HEK293 (cell line): ENCODE data around the gene IER3IP1.
"Not testable (repeated sequence)": the region's sequence is repeated elsewhere in the genome, so short reads cannot be mapped to it uniquely, and the experiment has no call there.

ENCODE experiments used
- CTCF ChIA-PET: fragments of 350-600 bp; formaldehyde crosslinking; extraction: SDS; loops from one replicate; lab custom pipeline; 2021; ENCODE audit warnings: antibody characterized with exemption; lab: Yijun Ruan, JAX
- POLR2A ChIA-PET: fragments of 300-600 bp; formaldehyde crosslinking; extraction: SDS; loops from one replicate; lab custom pipeline; 2020; ENCODE audit warnings: antibody characterized with exemption, inconsistent platforms; lab: Yijun Ruan, JAX
- H3K27ac ChIP-seq: fragments of 200-500 bp; sonication (Bioruptor generic); 2 replicates; pipeline ENCODE4 v1.5.1; 2014; ENCODE audit warnings: low read depth, low read length, control low read depth, inconsistent platforms; ENCODE audit errors: extremely low read depth
- H3K36me3 ChIP-seq, 2 experiments: fragments of 200-500 bp in 1 of 2; sonication (Bioruptor generic) in 1 of 2; 1 replicate in 1 of 2; 2 replicates in 1 of 2; pipeline ENCODE4 v1.5.1; 2014 to 2017; ENCODE audit warnings: inconsistent platforms in 2 of 2, low read length in 2 of 2; ENCODE audit not compliant: control insufficient read depth in 2 of 2, insufficient read depth in 1 of 2
- H3K4me1 ChIP-seq: fragments of 200-500 bp; sonication (Bioruptor generic); 2 replicates; pipeline ENCODE4 v1.5.1; 2014; ENCODE audit warnings: mild to moderate bottlenecking, low read length, inconsistent platforms; ENCODE audit not compliant: control insufficient read depth, insufficient read depth
- H3K4me3 ChIP-seq: 2 replicates; pipeline ENCODE4 v1.5.1; 2011; ENCODE audit warnings: low read depth, mild to moderate bottlenecking, control low read depth, low read length, moderate library complexity
- H3K9me3 ChIP-seq: fragments of 200-500 bp; sonication (Bioruptor generic); 2 replicates; pipeline ENCODE4 v1.5.1; 2014; ENCODE audit warnings: low read depth, low read length, inconsistent platforms; ENCODE audit not compliant: control insufficient read depth, insufficient read depth
- BCL11A ChIP-seq: fragments of 450-650 bp; formaldehyde crosslinking; IDR thresholded peaks from 2 replicates; pipeline ENCODE4 v1.5.1; 2016; ENCODE audit warnings: low read depth, missing biosample characterization, missing genetic modification characterization
- PRDM4 ChIP-seq: fragments of 450-650 bp; formaldehyde crosslinking; IDR thresholded peaks from 2 replicates; pipeline ENCODE4 v1.5.1; 2017; ENCODE audit warnings: missing biosample characterization, missing genetic modification characterization
- ZBTB26 ChIP-seq: fragments of 450-650 bp; formaldehyde crosslinking; optimal IDR thresholded peaks from 2 replicates; pipeline ENCODE3; 2016; ENCODE audit warnings: missing biosample characterization, mild to moderate bottlenecking, missing genetic modification characterization
- ZEB2 ChIP-seq: fragments of 450-650 bp; formaldehyde crosslinking; IDR thresholded peaks from 2 replicates; pipeline ENCODE4 v1.5.1; 2016; ENCODE audit warnings: missing biosample characterization, missing genetic modification characterization
- ZNF146 ChIP-seq: fragments of 450-650 bp; formaldehyde crosslinking; IDR thresholded peaks from 2 replicates; pipeline ENCODE4 v1.5.1; 2016; ENCODE audit warnings: missing biosample characterization, missing genetic modification characterization
- ZNF292 ChIP-seq: fragments of 450-650 bp; formaldehyde crosslinking; IDR thresholded peaks from 2 replicates; pipeline ENCODE4 v1.5.1; 2016; ENCODE audit warnings: low read depth, missing biosample characterization, missing genetic modification characterization, borderline replicate concordance
- ZNF416 ChIP-seq: fragments of 450-650 bp; formaldehyde crosslinking; IDR thresholded peaks from 2 replicates; pipeline ENCODE4 v1.5.1; 2016; ENCODE audit warnings: missing biosample characterization, missing genetic modification characterization
- ZNF513 ChIP-seq: fragments of 450-650 bp; IDR thresholded peaks from 2 replicates; pipeline ENCODE4 v1.5.1; 2018; ENCODE audit warnings: missing biosample characterization, missing genetic modification characterization
- ZNF518A ChIP-seq: fragments of 450-650 bp; formaldehyde crosslinking; conservative IDR thresholded peaks from 2 replicates; pipeline ENCODE4 v1.5.1; 2016; ENCODE audit warnings: low read depth, missing biosample characterization, missing genetic modification characterization

The IER3IP1 gene

GRCh38 chr18:47203626-47204464 is 27.7 kb upstream of the IER3IP1 start (continued):
- TF ChIP-seq BCL11A (tag by site-specific recombination): no peak
- no peak for TF ChIP-seq ZBTB26 (tag by site-specific recombination)
- TF ChIP-seq ZNF292: no peak
- TF ChIP-seq ZNF416 (tag by site-specific recombination): no peak
- no peak for TF ChIP-seq ZNF518A

- not testable (repeated sequence) for H3K4me3 ChIP-seq, H3K27ac ChIP-seq
- CTCF ChIA-PET: interaction anchor here (0.6 to 1.3 kb wide), 2 partner anchors 9 to 388 kb away, joined by 4 to 7 read pairs; no protein-coding TSS in a partner anchor
These were observed 19.8 kb upstream of the IER3IP1 start for GRCh38 chr18:47195961-47196360.

GRCh38 chr18:47191961-47192360 is 15.8 kb upstream of the IER3IP1 start:
- Histone ChIP-seq H3K4me3 (no peak overlapping the region), H3K4me1 (no peaks in the 10 kb centered on the region), H3K9me3 (no peaks in the 10 kb centered on the region), H3K27ac (no peak overlapping the region)
- CTCF ChIA-PET: interaction anchor here (1.2 kb wide), 1 partner anchor 18 kb away, joined by 4 read pairs; no protein-coding TSS in a partner anchor
- no peak for TF ChIP-seq ZNF513 (tag by site-specific recombination)
- TF ChIP-seq ZEB2 (tag by site-specific recombination): no peak
- no peak for TF ChIP-seq ZNF146 (tag by site-specific recombination)
- TF ChIP-seq PRDM4: no peak
- TF ChIP-seq, all 188 proteins: peak for 0
- POLR2A ChIA-PET: no interaction called here
- no peaks in the 10 kb centered on the region for H3K36me3 ChIP-seq

More at GRCh38 chr18:47195961-47196360, 19.8 kb upstream of the IER3IP1 start:
- H3K4me1 ChIP-seq, H3K9me3 ChIP-seq, H3K36me3 ChIP-seq: not testable (repeated sequence)
- POLR2A ChIA-PET: interaction anchor here (0.7 kb wide), 1 partner anchor 46 kb away, joined by 3 read pairs; the partner anchor contains the start of gene HDHD2
